NT2/D1 (cell line): Measurements from ENCODE around the gene CTSK.
"Not testable (repeated sequence)": the region's sequence is repeated elsewhere in the genome, so short reads cannot be mapped to it uniquely, and the experiment has no call there.

Experiments
- DNase-seq: peaks from one replicate; pipeline ENCODE4 v3.0.0-alpha.2; 2011; ENCODE audit warnings: low read depth, low spot score
- H3K27me3 ChIP-seq: 2 replicates; pipeline ENCODE4 v1.6.0; 2011; ENCODE audit warnings: mild to moderate bottlenecking; ENCODE audit not compliant: insufficient read length, insufficient read depth
- H3K36me3 ChIP-seq: 2 replicates; pipeline ENCODE4 v1.6.1; 2011; ENCODE audit warnings: mild to moderate bottlenecking, low read length, mixed read lengths; ENCODE audit not compliant: insufficient read depth, insufficient read length
- H3K4me1 ChIP-seq: 2 replicates; pipeline ENCODE4 v1.5.1; 2011; ENCODE audit not compliant: insufficient read depth, insufficient read length
- H3K4me3 ChIP-seq: 2 replicates; pipeline ENCODE4 v1.5.1; 2011; ENCODE audit warnings: low read depth; ENCODE audit not compliant: insufficient read length
- H3K9ac ChIP-seq: 2 replicates; pipeline ENCODE4 v1.6.0; 2011; ENCODE audit warnings: low read depth; ENCODE audit not compliant: insufficient read length
- H3K9me3 ChIP-seq: 2 replicates; pipeline ENCODE4 v1.5.1; 2011; ENCODE audit warnings: mild to moderate bottlenecking, low read length; ENCODE audit not compliant: insufficient read depth
- SUZ12 ChIP-seq: IDR thresholded peaks from 2 replicates; pipeline ENCODE4 v1.6.1; 2011; ENCODE audit not compliant: insufficient read length, insufficient read depth; ENCODE audit errors: extremely low read depth
- YY1 ChIP-seq: IDR thresholded peaks from 2 replicates; pipeline ENCODE4 v1.6.1; 2011; ENCODE audit not compliant: insufficient read length, insufficient read depth
- ZNF274 ChIP-seq: IDR thresholded peaks from 2 replicates; pipeline ENCODE4 v1.6.1; 2011; ENCODE audit warnings: mild to moderate bottlenecking, low read depth, low read length

Gene CTSK

GRCh38 chr1:150787455-150787854 is 20.6 kb downstream of the CTSK start:
- no peak for TF ChIP-seq YY1
- TF ChIP-seq SUZ12: no peak
- TF ChIP-seq ZNF274: no peak
- no peak overlapping the region for H3K4me3 ChIP-seq
- no peaks in the 10 kb centered on the region for H3K4me1 ChIP-seq
- DNase-seq: no peak
- H3K27me3 ChIP-seq: no peaks in the 10 kb centered on the region
- peaks cover 2% of the 10 kb centered on the region; the same call in 1 of the 2 replicates for H3K9me3 ChIP-seq
- H3K36me3 ChIP-seq: no peaks in the 10 kb centered on the region
- H3K9ac ChIP-seq: no peak overlapping the region

- Histone ChIP-seq H3K36me3 (no peaks in the 10 kb centered on the region), H3K4me1 (no peaks in the 10 kb centered on the region), H3K4me3 (no peak overlapping the region), H3K27me3 (no peaks in the 10 kb centered on the region), H3K9ac (no peak overlapping the region), H3K9me3 (peaks cover 14% of the 10 kb centered on the region)
- TF ChIP-seq ZNF274: no peak
- no peak for TF ChIP-seq YY1
- no peak for TF ChIP-seq SUZ12
- DNase-seq: no peak
Observed at GRCh38 chr1:150780510-150780909, 27.6 kb downstream of the CTSK start.

DNA sequence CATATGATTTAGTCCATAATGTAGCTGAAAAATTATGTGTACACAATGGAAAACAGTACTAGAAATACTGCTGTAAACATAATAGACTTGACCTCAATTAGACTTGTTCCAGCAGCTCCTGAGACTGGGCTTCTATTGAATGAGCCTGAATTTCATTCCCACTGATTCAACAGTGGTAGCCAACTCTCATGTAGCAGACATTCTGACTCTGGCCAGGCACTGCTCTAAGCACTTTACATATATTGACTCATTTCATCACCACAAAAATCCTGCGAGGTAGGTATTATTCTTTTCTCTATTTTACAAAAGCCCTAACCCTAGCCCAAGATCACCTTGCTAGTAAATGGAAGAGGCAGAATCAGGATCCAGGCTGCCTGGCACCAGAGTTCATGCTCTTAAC is 29.7 kb downstream of the CTSK start:
- Histone ChIP-seq H3K4me3 (no peak overlapping the region), H3K4me1 (no peaks in the 10 kb centered on the region), H3K36me3 (no peaks in the 10 kb centered on the region), H3K9ac (no peak overlapping the region), H3K27me3 (no peaks in the 10 kb centered on the region), H3K9me3 (peaks cover 14% of the 10 kb centered on the region)
- DNase-seq: no peak
- TF ChIP-seq ZNF274 (no peak), SUZ12 (no peak), YY1 (no peak)

DNA sequence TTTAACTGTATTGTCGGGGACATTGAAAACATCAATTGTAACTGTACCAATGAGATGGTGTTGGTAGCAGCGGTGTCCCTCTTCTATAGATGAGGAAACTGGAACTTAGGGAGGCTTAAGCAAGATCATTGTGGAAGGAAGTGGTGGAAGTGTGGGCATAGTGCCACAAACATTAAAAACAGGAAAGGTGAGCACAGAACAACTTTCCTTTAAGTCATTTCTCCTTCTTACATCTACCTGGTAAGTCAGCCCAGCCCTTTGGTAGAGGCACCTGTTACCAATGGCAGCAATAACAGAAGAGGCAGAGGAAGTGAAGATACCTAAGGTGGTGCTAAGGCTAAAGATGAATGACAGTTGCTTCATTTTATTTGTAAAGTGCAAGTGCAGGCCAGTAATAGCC is 30.5 kb downstream of the CTSK start:
- Histone ChIP-seq H3K9me3 (peaks cover 12% of the 10 kb centered on the region), H3K27me3 (no peaks in the 10 kb centered on the region), H3K4me1 (no peaks in the 10 kb centered on the region), H3K9ac (no peak overlapping the region), H3K36me3 (no peaks in the 10 kb centered on the region), H3K4me3 (no peak overlapping the region)
- no peak for DNase-seq
- no peak for TF ChIP-seq ZNF274

- H3K4me1 ChIP-seq, DNase-seq, H3K9ac ChIP-seq, H3K4me3 ChIP-seq, H3K36me3 ChIP-seq, H3K27me3 ChIP-seq: not testable (repeated sequence)
- peaks cover 11% of the 10 kb centered on the region for H3K9me3 ChIP-seq
Observed at GRCh38 chr1:150775931-150776505, 32.0 kb downstream of the CTSK start.

DNA sequence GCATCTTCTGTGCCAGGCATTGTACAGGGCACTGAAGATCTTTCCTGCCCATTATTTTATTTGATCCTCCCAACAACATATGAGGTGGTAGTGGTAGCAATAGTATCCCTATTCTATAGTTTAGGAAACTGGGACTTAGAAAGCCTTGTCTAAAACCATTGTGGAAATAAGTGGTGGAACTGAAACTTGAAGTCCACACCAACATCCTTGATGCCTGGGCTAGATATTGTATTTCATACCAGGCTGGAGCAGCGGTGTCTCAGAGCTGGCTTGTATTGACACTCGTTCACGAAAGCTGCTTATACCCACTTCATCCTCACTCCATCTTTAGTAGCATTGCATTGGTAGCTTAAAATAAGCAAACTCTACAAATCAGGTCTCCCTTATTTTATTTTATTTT is 32.8 kb downstream of the CTSK start:
- Histone ChIP-seq H3K4me3 (no peak overlapping the region), H3K36me3 (no peaks in the 10 kb centered on the region), H3K27me3 (no peaks in the 10 kb centered on the region), H3K9me3 (peaks cover 5% of the 10 kb centered on the region), H3K4me1 (no peaks in the 10 kb centered on the region), H3K9ac (no peak overlapping the region)
- no peak for DNase-seq
- no peak for TF ChIP-seq ZNF274

GRCh38 chr1:150772326-150772725 is 35.7 kb downstream of the CTSK start:
- H3K4me1 ChIP-seq: no peaks in the 10 kb centered on the region
- TF ChIP-seq ZNF274 (no peak), YY1 (no peak), SUZ12 (no peak)
- no peak overlapping the region for H3K4me3 ChIP-seq
- DNase-seq: no peak
- no peaks in the 10 kb centered on the region for H3K36me3 ChIP-seq
- H3K27me3 ChIP-seq: no peaks in the 10 kb centered on the region
- no peaks in the 10 kb centered on the region for H3K9me3 ChIP-seq
- no peak overlapping the region for H3K9ac ChIP-seq

- H3K36me3 ChIP-seq, DNase-seq, H3K4me1 ChIP-seq, H3K9me3 ChIP-seq, H3K9ac ChIP-seq, H3K4me3 ChIP-seq, H3K27me3 ChIP-seq: not testable (repeated sequence)
Observed at GRCh38 chr1:150767704-150768103, 40.4 kb downstream of the CTSK start.

DNA sequence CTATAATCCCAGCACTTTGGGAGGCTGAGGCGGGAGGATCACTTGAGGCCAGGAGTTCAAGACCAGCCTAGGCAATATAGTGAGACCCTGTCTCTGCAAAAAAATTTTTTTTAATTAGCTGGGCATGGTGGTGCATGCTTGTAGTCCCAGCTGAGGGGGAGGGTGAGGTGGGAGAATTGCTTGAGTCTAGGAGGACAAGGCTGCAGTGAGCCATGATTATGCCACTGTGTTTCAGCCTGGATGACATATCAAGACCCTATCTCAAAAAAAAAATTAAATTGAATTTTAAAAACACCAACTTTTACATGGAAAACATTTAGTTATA is 42.1 kb downstream of the CTSK start:
- not testable (repeated sequence) for H3K9ac ChIP-seq, DNase-seq, H3K4me3 ChIP-seq, H3K4me1 ChIP-seq, H3K36me3 ChIP-seq, H3K27me3 ChIP-seq, H3K9me3 ChIP-seq
